IMR-90 (cell line): ENCODE results near the gene ZNF280A. TPM values are rescaled to one million over a fixed set of nuclear protein-coding genes. Genes with fewer than 3 reads are reported as not detected.

Experiments used
- ATAC-seq: fragments of 200-7000 bp; cut with Tn5 transposase; 2 replicates; pipeline ENCODE4 v1.9.1; 2020; ENCODE audit warnings: low read depth, mild to moderate bottlenecking, moderate library complexity
- Bru-seq: library from RNA; stranded (reverse); fragments of 400-500 nt; gene quantifications from one replicate; lab custom pipeline; 2021; lab: Mats Ljungman, UMichigan
- BruChase-seq, 2 experiments: library from RNA; stranded (reverse); fragments of 400-500 nt; gene quantifications; one replicate each; lab custom pipeline; 2021; lab: Mats Ljungman, UMichigan
- BruUV-seq: library from RNA; stranded (reverse); fragments of 400-500 nt; replicated peaks from 2 replicates; lab custom pipeline; 2021; lab: Mats Ljungman, UMichigan
- CTCF ChIA-PET: fragments of 300-600 bp; formaldehyde crosslinking; extraction: SDS; loops from one replicate; lab custom pipeline; 2021; ENCODE audit warnings: antibody characterized with exemption; lab: Yijun Ruan, JAX
- POLR2A ChIA-PET: fragments of 300-600 bp; sonication (Branson Sonifier 250); formaldehyde crosslinking; loops from one replicate; lab custom pipeline; 2022; ENCODE audit warnings: antibody characterized with exemption; ENCODE audit not compliant: unreplicated experiment; lab: Charles Lee
- DNase-seq: peaks from one replicate; pipeline ENCODE4 v3.0.0; 2013
- H2AFZ ChIP-seq: replicated peaks from 2 replicates; pipeline ENCODE3; 2013; ENCODE audit warnings: low read length, mild to moderate bottlenecking; ENCODE audit not compliant: poor library complexity
- H2AK5ac ChIP-seq: 2 replicates; pipeline ENCODE4 v1.6.1; 2013; ENCODE audit warnings: low read depth, low read length, inconsistent platforms
- H2AK9ac ChIP-seq: replicated peaks from 2 replicates; pipeline ENCODE3; 2013; ENCODE audit warnings: mild to moderate bottlenecking, low read depth, low read length, moderate library complexity; ENCODE audit not compliant: poor library complexity
- H2BK120ac ChIP-seq: 2 replicates; pipeline ENCODE4 v1.6.1; 2013; ENCODE audit warnings: low read depth, low read length, inconsistent platforms
- H2BK15ac ChIP-seq: 3 replicates; pipeline ENCODE4 v1.6.1; 2013; ENCODE audit warnings: low read depth, low read length, inconsistent platforms
- H2BK20ac ChIP-seq: 2 replicates; pipeline ENCODE4 v1.6.1; 2013; ENCODE audit warnings: low read depth, mild to moderate bottlenecking, inconsistent platforms, low read length, moderate library complexity
- H2BK5ac ChIP-seq: 2 replicates; pipeline ENCODE4 v1.6.1; 2013; ENCODE audit warnings: mild to moderate bottlenecking, low read depth, low read length, inconsistent platforms; ENCODE audit not compliant: poor library complexity, severe bottlenecking
- H3K14ac ChIP-seq: replicated peaks from 2 replicates; pipeline ENCODE4 v1.6.1; 2013; ENCODE audit warnings: low read depth, low read length, inconsistent platforms
- H3K18ac ChIP-seq: 2 replicates; pipeline ENCODE4 v1.6.1; 2013; ENCODE audit warnings: low read depth, low read length, control low read depth
- H3K23ac ChIP-seq: 2 replicates; pipeline ENCODE4 v1.6.1; 2013; ENCODE audit warnings: low read depth, low read length, inconsistent platforms
- H3K27ac ChIP-seq: 2 replicates; pipeline ENCODE4 v1.5.1; 2013; ENCODE audit warnings: mild to moderate bottlenecking, control low read depth, low read length; ENCODE audit not compliant: insufficient read depth
- H3K27me3 ChIP-seq: 2 replicates; pipeline ENCODE4 v1.6.1; 2013; ENCODE audit warnings: low read length; ENCODE audit not compliant: control insufficient read depth, insufficient read depth
- H3K36me3 ChIP-seq: 2 replicates; pipeline ENCODE4 v1.6.1; 2013; ENCODE audit warnings: low read length, mixed read lengths; ENCODE audit not compliant: control insufficient read depth, insufficient read depth
- H3K4ac ChIP-seq: 2 replicates; pipeline ENCODE4 v1.6.1; 2013; ENCODE audit warnings: low read depth, low read length, inconsistent platforms
- H3K4me1 ChIP-seq: 2 replicates; pipeline ENCODE4 v1.6.1; 2013; ENCODE audit warnings: low read length, mixed read lengths; ENCODE audit not compliant: control insufficient read depth, insufficient read depth
- H3K4me2 ChIP-seq: 2 replicates; pipeline ENCODE4 v1.6.1; 2013; ENCODE audit warnings: low read depth, mild to moderate bottlenecking, control low read depth, low read length, moderate library complexity
- H3K4me3 ChIP-seq: 2 replicates; pipeline ENCODE4 v1.5.1; 2013; ENCODE audit warnings: low read depth, mild to moderate bottlenecking, control low read depth, low read length, moderate library complexity; ENCODE audit not compliant: insufficient read depth
- H3K56ac ChIP-seq: 2 replicates; pipeline ENCODE4 v1.6.1; 2013; ENCODE audit warnings: low read length, inconsistent platforms; ENCODE audit not compliant: insufficient read depth; ENCODE audit errors: extremely low read depth
- H3K79me1 ChIP-seq, 2 experiments: 2 replicates each; pipeline ENCODE4 v1.6.1; 2013; ENCODE audit warnings: low read length in 2 of 2, inconsistent platforms in 1 of 2, low read depth in 1 of 2
- H3K9ac ChIP-seq: 2 replicates; pipeline ENCODE4 v1.6.1; 2013; ENCODE audit warnings: low read depth, low read length, control low read depth
- H3K9me1 ChIP-seq: 2 replicates; pipeline ENCODE4 v1.6.1; 2013; ENCODE audit warnings: low read length, inconsistent platforms; ENCODE audit not compliant: insufficient read depth
- H3K9me3 ChIP-seq: 2 replicates; pipeline ENCODE4 v1.6.1; 2013; ENCODE audit warnings: low read length; ENCODE audit not compliant: control insufficient read depth, insufficient read depth
- H4K20me1 ChIP-seq: 2 replicates; pipeline ENCODE4 v1.6.1; 2013; ENCODE audit warnings: low read length, inconsistent platforms; ENCODE audit not compliant: insufficient read depth
- H4K5ac ChIP-seq: 2 replicates; pipeline ENCODE4 v1.6.1; 2013; ENCODE audit warnings: mild to moderate bottlenecking, low read depth, low read length, control low read depth
- H4K8ac ChIP-seq, 2 experiments: 2 replicates each; pipeline ENCODE4 v1.6.1; 2013; ENCODE audit warnings: low read depth in 2 of 2, low read length in 2 of 2, control low read depth in 1 of 2, inconsistent platforms in 1 of 2
- H4K91ac ChIP-seq: 2 replicates; pipeline ENCODE4 v1.6.1; 2013; ENCODE audit warnings: low read depth, low read length, inconsistent platforms; ENCODE audit not compliant: insufficient read depth
- RCOR1 ChIP-seq: IDR thresholded peaks from 2 replicates; pipeline ENCODE4 v1.6.1; 2012; ENCODE audit warnings: mild to moderate bottlenecking, low read length, improper control_type of control experiment; ENCODE audit not compliant: insufficient replicate concordance
- WGBS, 2 experiments: methylation state at CpG; one replicate each; pipeline versions ENCODE4 v1.1.5 to v1.1.7; 2013; ENCODE audit warnings: missing lambda C conversion rate in 2 of 2; ENCODE audit not compliant: insufficient read length in 1 of 2; ENCODE audit errors: extremely low coverage in 2 of 2; 5-methylcytosine and 5-hydroxymethylcytosine counted together
- dilution Hi-C: fragments of 300-500 bp; cut with HindIII; formaldehyde crosslinking; loops from one replicate; pipeline ENCODE4 v1.14.3; 2018; ENCODE audit warnings: low sequenced_read_pairs; ENCODE audit not compliant: unreplicated experiment
- in situ Hi-C: fragments of 300-500 bp; cut with MboI; formaldehyde crosslinking; loops from 3 replicates; pipeline ENCODE4 v1.14.3; 2019; ENCODE audit warnings: low sequenced_read_pairs, inconsistent platforms, mixed read lengths
- intact Hi-C: fragments of 100-400 bp; cut with micrococcal nuclease; formaldehyde crosslinking; loops from 2 replicates; pipeline ENCODE4 v1.10.0; 2022
- long read RNA-seq: library from polyadenylated mRNA; unstranded; transcript quantifications from one replicate; pipeline ENCODE4 v2.0.0, GENCODE V29; 2021; ENCODE audit not compliant: unreplicated experiment
- polyA plus RNA-seq, 3 experiments: library from polyadenylated mRNA; depleted of rRNA; stranded (reverse); fragments of >200 nt; gene quantifications; 2 replicates each; pipeline ENCODE4 v1.2.3, GENCODE V29; 2012; ENCODE audit warnings: low replicate concordance in 1 of 3
- total RNA-seq: library from RNA; depleted of rRNA; stranded (reverse); fragments of >200 nt; gene quantifications from 2 replicates; pipeline ENCODE4 v1.2.3, GENCODE V29; 2012; rRNA removed
- TF ChIP-seq, protein P1 (sequence below): fragments of 150-350 bp; IDR thresholded peaks from 2 replicates; pipeline ENCODE4 v1.6.1; 2017; ENCODE audit warnings: mild to moderate bottlenecking, antibody characterized with exemption, low read length, low read depth

The ZNF280A gene, protein sequence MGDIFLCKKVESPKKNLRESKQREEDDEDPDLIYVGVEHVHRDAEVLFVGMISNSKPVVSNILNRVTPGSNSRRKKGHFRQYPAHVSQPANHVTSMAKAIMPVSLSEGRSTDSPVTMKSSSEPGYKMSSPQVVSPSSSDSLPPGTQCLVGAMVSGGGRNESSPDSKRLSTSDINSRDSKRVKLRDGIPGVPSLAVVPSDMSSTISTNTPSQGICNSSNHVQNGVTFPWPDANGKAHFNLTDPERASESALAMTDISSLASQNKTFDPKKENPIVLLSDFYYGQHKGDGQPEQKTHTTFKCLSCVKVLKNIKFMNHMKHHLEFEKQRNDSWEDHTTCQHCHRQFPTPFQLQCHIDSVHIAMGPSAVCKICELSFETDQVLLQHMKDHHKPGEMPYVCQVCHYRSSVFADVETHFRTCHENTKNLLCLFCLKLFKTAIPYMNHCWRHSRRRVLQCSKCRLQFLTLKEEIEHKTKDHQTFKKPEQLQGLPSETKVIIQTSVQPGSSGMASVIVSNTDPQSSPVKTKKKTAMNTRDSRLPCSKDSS
- total RNA-seq (not detected in 2 replicates), polyA plus RNA-seq (2012; rRNA removed) (not detected in 2 replicates), Bru-seq, nascent RNA (not detected), BruChase-seq, experiment 1, labeled RNA remaining after a 6-hour chase (not detected), BruChase-seq, experiment 2, labeled RNA remaining after a 2-hour chase (not detected)
- polyA plus RNA-seq (2012; cell fraction: cytosol; rRNA removed): not detected in 2 replicates
- not detected in 2 replicates for polyA plus RNA-seq (2012; cell fraction: nucleus; rRNA removed; ENCODE audit: low replicate concordance)
- long read RNA-seq: 0 reads

DNA sequence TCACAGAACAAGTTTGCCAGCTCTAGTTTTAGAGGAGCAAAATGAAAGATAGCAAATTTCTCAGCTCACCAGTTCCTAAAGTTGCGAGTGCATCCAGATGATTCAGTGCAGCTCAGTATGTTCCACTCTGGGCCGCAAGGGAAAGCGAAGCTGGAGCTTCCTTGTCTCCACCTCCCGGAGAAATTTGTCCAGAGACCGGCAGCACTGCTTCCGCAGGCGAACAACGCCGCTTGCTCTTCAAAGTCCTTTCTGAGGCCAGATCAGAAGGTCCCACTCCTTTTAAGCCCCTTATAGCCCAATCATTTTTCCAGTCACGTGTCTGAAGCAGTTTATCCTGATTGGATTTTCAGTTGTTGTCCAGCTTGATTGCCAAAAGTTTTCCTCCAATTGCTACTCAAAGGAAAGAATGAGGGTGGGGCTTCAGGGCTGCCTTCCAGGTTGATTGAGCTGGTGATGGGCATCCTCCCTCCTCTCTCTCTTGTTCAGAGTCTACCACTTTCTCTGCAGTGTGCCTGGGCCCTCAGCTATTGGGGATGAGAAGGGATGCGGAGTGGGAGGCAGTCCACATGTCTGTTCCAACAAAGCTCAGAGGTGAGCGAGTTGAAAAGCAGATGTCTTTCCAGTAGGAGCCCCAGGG, at the start of gene ZNF280A:
ZNF280A (minus strand) TSS at position 251 of the 637 bp plus-strand sequence. CDS start 4,640 bp downstream, outside the sequence.
- no peak for DNase-seq
- no peaks in the 10 kb centered on the region for H4K20me1 ChIP-seq
- H3K56ac ChIP-seq: no peak within 1 kb of the TSS

More for the DNA sequence above, at the start of gene ZNF280A:
- TF ChIP-seq, protein P1, sequence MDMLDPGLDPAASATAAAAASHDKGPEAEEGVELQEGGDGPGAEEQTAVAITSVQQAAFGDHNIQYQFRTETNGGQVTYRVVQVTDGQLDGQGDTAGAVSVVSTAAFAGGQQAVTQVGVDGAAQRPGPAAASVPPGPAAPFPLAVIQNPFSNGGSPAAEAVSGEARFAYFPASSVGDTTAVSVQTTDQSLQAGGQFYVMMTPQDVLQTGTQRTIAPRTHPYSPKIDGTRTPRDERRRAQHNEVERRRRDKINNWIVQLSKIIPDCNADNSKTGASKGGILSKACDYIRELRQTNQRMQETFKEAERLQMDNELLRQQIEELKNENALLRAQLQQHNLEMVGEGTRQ: 0 out of 2 replicates have a peak, but pooled peaks have one; percentile 25
- TF ChIP-seq RCOR1: no peak
- no peak within 1 kb of the TSS for H4K5ac ChIP-seq
- no peak within 1 kb of the TSS for H2BK15ac ChIP-seq
- no peak within 1 kb of the TSS for H2BK120ac ChIP-seq
- intact Hi-C loops (no loop called here), dilution Hi-C loops (no loop called here), in situ Hi-C loops (no loop called here)
- 96% methylated on average over 4 of the region's 12 CpGs; no CpG with 5 or more reads in 1 of the 2 experiments for WGBS, 2 experiments
- no peaks in the 10 kb centered on the region for H3K79me1 ChIP-seq
- no peak within 1 kb of the TSS for H3K27ac ChIP-seq
- H2AK9ac ChIP-seq: no peak within 1 kb of the TSS
- no peak within 1 kb of the TSS for H2BK20ac ChIP-seq
- H4K8ac ChIP-seq: no peak within 1 kb of the TSS
- no peaks in the 10 kb centered on the region for H3K36me3 ChIP-seq
- no peak within 1 kb of the TSS for H3K4ac ChIP-seq
- H3K23ac ChIP-seq: no peak within 1 kb of the TSS
- ChIA-PET CTCF (interaction anchor here (1.3 kb wide), 1 partner anchor 11 kb away, joined by 4 read pairs; the partner anchor contains the start of gene ZNF280B), POLR2A (interaction anchor here (0.7 kb wide), 1 partner anchor 597 kb away, joined by 3 read pairs; no protein-coding TSS in a partner anchor)
- H3K4me2 ChIP-seq: no peak within 1 kb of the TSS
- H2BK5ac ChIP-seq: no peak within 1 kb of the TSS
- no peak for ATAC-seq
- BruUV-seq: no TSS peak
- no peaks in the 10 kb centered on the region for H3K9me1 ChIP-seq
- no peaks in the 10 kb centered on the region; the same call in none of the 2 replicates for H3K27me3 ChIP-seq
- no peak within 1 kb of the TSS for H2AFZ ChIP-seq
- H2AK5ac ChIP-seq: no peak within 1 kb of the TSS
- H4K91ac ChIP-seq: no peak within 1 kb of the TSS
- H3K9ac ChIP-seq: no peak within 1 kb of the TSS
- H3K9me3 ChIP-seq: no peaks in the 10 kb centered on the region
- no peaks in the 10 kb centered on the region for H3K4me1 ChIP-seq
- no peak within 1 kb of the TSS for H3K18ac ChIP-seq
- H3K4me3 ChIP-seq: no peak within 1 kb of the TSS
- no peak within 1 kb of the TSS for H3K14ac ChIP-seq
